ENCODE results near the gene FHL2.

FHL2 gene

GRCh38 chr2:105421053-105421452 is 22.2 kb upstream of the FHL2 start:
- no peak for DNase-seq (ENCODE audit: low spot score)
- no peak for TF ChIP-seq CTCF (IDR thresholded peaks at IDR 0.05; ENCODE audit: extremely low read depth, missing control alignments)

- DNase-seq (ENCODE audit: low spot score), result no peak
- TF ChIP-seq CTCF (IDR thresholded peaks at IDR 0.05; ENCODE audit: extremely low read depth, missing control alignments), result no peak
These were observed 19.7 kb upstream of the FHL2 start for GRCh38 chr2:105418522-105418921.

- no peak for TF ChIP-seq CTCF (IDR thresholded peaks at IDR 0.05; ENCODE audit: extremely low read depth, missing control alignments)
These were observed 19.1 kb upstream of the FHL2 start for GRCh38 chr2:105417857-105418436.

GRCh38 chr2:105416156-105416555 is 17.3 kb upstream of the FHL2 start:
- no peak for DNase-seq (ENCODE audit: low spot score)
- TF ChIP-seq CTCF (IDR thresholded peaks at IDR 0.05; ENCODE audit: extremely low read depth, missing control alignments), result no peak

More at GRCh38 chr2:105417857-105418436, 19.1 kb upstream of the FHL2 start:
- DNase-seq (ENCODE audit: low spot score), result no peak

- TF ChIP-seq CTCF (IDR thresholded peaks at IDR 0.05; ENCODE audit: extremely low read depth, missing control alignments), result no peak
These were observed 16.2 kb upstream of the FHL2 start for GRCh38 chr2:105415007-105415406.

GRCh38 chr2:105413206-105413605 is 14.4 kb upstream of the FHL2 start:
- no peak for DNase-seq (ENCODE audit: low spot score)
- TF ChIP-seq CTCF (IDR thresholded peaks at IDR 0.05; ENCODE audit: extremely low read depth, missing control alignments), result no peak

More at GRCh38 chr2:105415007-105415406, 16.2 kb upstream of the FHL2 start:
- no peak for DNase-seq (ENCODE audit: low spot score)

GRCh38 chr2:105412584-105412983 is 13.7 kb upstream of the FHL2 start:
- no peak for TF ChIP-seq CTCF (IDR thresholded peaks at IDR 0.05; ENCODE audit: extremely low read depth, missing control alignments)

More at GRCh38 chr2:105412584-105412983, 13.7 kb upstream of the FHL2 start:
- DNase-seq (ENCODE audit: low spot score), result no peak
